IMR-90 (cell line): ENCODE results near the gene SLC22A5. TPM values are rescaled to one million over a fixed set of nuclear protein-coding genes. Genes with fewer than 3 reads are reported as not detected.

Experiments used
- ATAC-seq: fragments of 200-7000 bp; cut with Tn5 transposase; 2 replicates; pipeline ENCODE4 v1.9.1; 2020; ENCODE audit warnings: low read depth, mild to moderate bottlenecking, moderate library complexity
- BruUV-seq: library from RNA; stranded (reverse); fragments of 400-500 nt; replicated peaks from 2 replicates; lab custom pipeline; 2021; lab: Mats Ljungman, UMichigan
- CTCF ChIA-PET: fragments of 300-600 bp; formaldehyde crosslinking; extraction: SDS; loops from one replicate; lab custom pipeline; 2021; ENCODE audit warnings: antibody characterized with exemption; lab: Yijun Ruan, JAX
- POLR2A ChIA-PET: fragments of 300-600 bp; sonication (Branson Sonifier 250); formaldehyde crosslinking; loops from one replicate; lab custom pipeline; 2022; ENCODE audit warnings: antibody characterized with exemption; ENCODE audit not compliant: unreplicated experiment; lab: Charles Lee
- DNase-seq: peaks from one replicate; pipeline ENCODE4 v3.0.0; 2013
- H2AFZ ChIP-seq: replicated peaks from 2 replicates; pipeline ENCODE3; 2013; ENCODE audit warnings: low read length, mild to moderate bottlenecking; ENCODE audit not compliant: poor library complexity
- H2AK5ac ChIP-seq: 2 replicates; pipeline ENCODE4 v1.6.1; 2013; ENCODE audit warnings: low read depth, low read length, inconsistent platforms
- H2AK9ac ChIP-seq: replicated peaks from 2 replicates; pipeline ENCODE3; 2013; ENCODE audit warnings: mild to moderate bottlenecking, low read depth, low read length, moderate library complexity; ENCODE audit not compliant: poor library complexity
- H2BK120ac ChIP-seq: 2 replicates; pipeline ENCODE4 v1.6.1; 2013; ENCODE audit warnings: low read depth, low read length, inconsistent platforms
- H2BK15ac ChIP-seq: 3 replicates; pipeline ENCODE4 v1.6.1; 2013; ENCODE audit warnings: low read depth, low read length, inconsistent platforms
- H2BK20ac ChIP-seq: 2 replicates; pipeline ENCODE4 v1.6.1; 2013; ENCODE audit warnings: low read depth, mild to moderate bottlenecking, inconsistent platforms, low read length, moderate library complexity
- H2BK5ac ChIP-seq: 2 replicates; pipeline ENCODE4 v1.6.1; 2013; ENCODE audit warnings: mild to moderate bottlenecking, low read depth, low read length, inconsistent platforms; ENCODE audit not compliant: poor library complexity, severe bottlenecking
- H3K14ac ChIP-seq: replicated peaks from 2 replicates; pipeline ENCODE4 v1.6.1; 2013; ENCODE audit warnings: low read depth, low read length, inconsistent platforms
- H3K18ac ChIP-seq: 2 replicates; pipeline ENCODE4 v1.6.1; 2013; ENCODE audit warnings: low read depth, low read length, control low read depth
- H3K23ac ChIP-seq: 2 replicates; pipeline ENCODE4 v1.6.1; 2013; ENCODE audit warnings: low read depth, low read length, inconsistent platforms
- H3K27ac ChIP-seq: 2 replicates; pipeline ENCODE4 v1.5.1; 2013; ENCODE audit warnings: mild to moderate bottlenecking, control low read depth, low read length; ENCODE audit not compliant: insufficient read depth
- H3K27me3 ChIP-seq: 2 replicates; pipeline ENCODE4 v1.6.1; 2013; ENCODE audit warnings: low read length; ENCODE audit not compliant: control insufficient read depth, insufficient read depth
- H3K36me3 ChIP-seq: 2 replicates; pipeline ENCODE4 v1.6.1; 2013; ENCODE audit warnings: low read length, mixed read lengths; ENCODE audit not compliant: control insufficient read depth, insufficient read depth
- H3K4ac ChIP-seq: 2 replicates; pipeline ENCODE4 v1.6.1; 2013; ENCODE audit warnings: low read depth, low read length, inconsistent platforms
- H3K4me1 ChIP-seq: 2 replicates; pipeline ENCODE4 v1.6.1; 2013; ENCODE audit warnings: low read length, mixed read lengths; ENCODE audit not compliant: control insufficient read depth, insufficient read depth
- H3K4me2 ChIP-seq: 2 replicates; pipeline ENCODE4 v1.6.1; 2013; ENCODE audit warnings: low read depth, mild to moderate bottlenecking, control low read depth, low read length, moderate library complexity
- H3K4me3 ChIP-seq: 2 replicates; pipeline ENCODE4 v1.5.1; 2013; ENCODE audit warnings: low read depth, mild to moderate bottlenecking, control low read depth, low read length, moderate library complexity; ENCODE audit not compliant: insufficient read depth
- H3K56ac ChIP-seq: 2 replicates; pipeline ENCODE4 v1.6.1; 2013; ENCODE audit warnings: low read length, inconsistent platforms; ENCODE audit not compliant: insufficient read depth; ENCODE audit errors: extremely low read depth
- H3K79me1 ChIP-seq, 2 experiments: 2 replicates each; pipeline ENCODE4 v1.6.1; 2013; ENCODE audit warnings: low read length in 2 of 2, inconsistent platforms in 1 of 2, low read depth in 1 of 2
- H3K9ac ChIP-seq: 2 replicates; pipeline ENCODE4 v1.6.1; 2013; ENCODE audit warnings: low read depth, low read length, control low read depth
- H3K9me1 ChIP-seq: 2 replicates; pipeline ENCODE4 v1.6.1; 2013; ENCODE audit warnings: low read length, inconsistent platforms; ENCODE audit not compliant: insufficient read depth
- H3K9me3 ChIP-seq: 2 replicates; pipeline ENCODE4 v1.6.1; 2013; ENCODE audit warnings: low read length; ENCODE audit not compliant: control insufficient read depth, insufficient read depth
- H4K20me1 ChIP-seq: 2 replicates; pipeline ENCODE4 v1.6.1; 2013; ENCODE audit warnings: low read length, inconsistent platforms; ENCODE audit not compliant: insufficient read depth
- H4K5ac ChIP-seq: 2 replicates; pipeline ENCODE4 v1.6.1; 2013; ENCODE audit warnings: mild to moderate bottlenecking, low read depth, low read length, control low read depth
- H4K8ac ChIP-seq, 2 experiments: 2 replicates each; pipeline ENCODE4 v1.6.1; 2013; ENCODE audit warnings: low read depth in 2 of 2, low read length in 2 of 2, control low read depth in 1 of 2, inconsistent platforms in 1 of 2
- H4K91ac ChIP-seq: 2 replicates; pipeline ENCODE4 v1.6.1; 2013; ENCODE audit warnings: low read depth, low read length, inconsistent platforms; ENCODE audit not compliant: insufficient read depth
- BHLHE40 ChIP-seq: fragments of 150-350 bp; IDR thresholded peaks from 2 replicates; pipeline ENCODE4 v1.6.1; 2016; ENCODE audit warnings: mild to moderate bottlenecking, low read depth, low read length
- CHD1 ChIP-seq: IDR thresholded peaks from 2 replicates; pipeline ENCODE4 v1.6.1; 2012; ENCODE audit warnings: low read depth, low read length, improper control_type of control experiment
- ELK1 ChIP-seq: fragments of 150-350 bp; IDR thresholded peaks from 2 replicates; pipeline ENCODE4 v1.6.1; 2016; ENCODE audit warnings: low read depth, mild to moderate bottlenecking, low read length, moderate library complexity, borderline replicate concordance
- FOS ChIP-seq: fragments of 150-350 bp; IDR thresholded peaks from 2 replicates; pipeline ENCODE4 v1.6.1; 2016; ENCODE audit warnings: low read depth, low read length
- MAFK ChIP-seq: IDR thresholded peaks from 2 replicates; pipeline ENCODE4 v1.6.1; 2012; ENCODE audit warnings: low read depth, low read length, improper control_type of control experiment
- MAZ ChIP-seq: IDR thresholded peaks from 2 replicates; pipeline ENCODE4 v1.6.1; 2012; ENCODE audit warnings: low read depth, mild to moderate bottlenecking, low read length, improper control_type of control experiment, moderate library complexity, borderline replicate concordance
- MXI1 ChIP-seq: IDR thresholded peaks from 2 replicates; pipeline ENCODE4 v1.6.1; 2012; ENCODE audit warnings: low read depth, mild to moderate bottlenecking, low read length, moderate library complexity, borderline replicate concordance
- NFE2L2 ChIP-seq: fragments of 150-350 bp; IDR thresholded peaks from 2 replicates; pipeline ENCODE4 v1.6.1; 2016; ENCODE audit warnings: low read depth, mild to moderate bottlenecking, low read length
- RCOR1 ChIP-seq: IDR thresholded peaks from 2 replicates; pipeline ENCODE4 v1.6.1; 2012; ENCODE audit warnings: mild to moderate bottlenecking, low read length, improper control_type of control experiment; ENCODE audit not compliant: insufficient replicate concordance
- RFX5 ChIP-seq: IDR thresholded peaks from 2 replicates; pipeline ENCODE4 v1.8.0; 2012; ENCODE audit warnings: low read depth, mild to moderate bottlenecking, low read length, moderate library complexity
- WGBS, 2 experiments: methylation state at CpG; one replicate each; pipeline versions ENCODE4 v1.1.5 to v1.1.7; 2013; ENCODE audit warnings: missing lambda C conversion rate in 2 of 2; ENCODE audit not compliant: insufficient read length in 1 of 2; ENCODE audit errors: extremely low coverage in 2 of 2; 5-methylcytosine and 5-hydroxymethylcytosine counted together
- dilution Hi-C: fragments of 300-500 bp; cut with HindIII; formaldehyde crosslinking; loops from one replicate; pipeline ENCODE4 v1.14.3; 2018; ENCODE audit warnings: low sequenced_read_pairs; ENCODE audit not compliant: unreplicated experiment
- in situ Hi-C: fragments of 300-500 bp; cut with MboI; formaldehyde crosslinking; loops from 3 replicates; pipeline ENCODE4 v1.14.3; 2019; ENCODE audit warnings: low sequenced_read_pairs, inconsistent platforms, mixed read lengths
- intact Hi-C: fragments of 100-400 bp; cut with micrococcal nuclease; formaldehyde crosslinking; loops from 2 replicates; pipeline ENCODE4 v1.10.0; 2022
- polyA plus RNA-seq, 3 experiments: library from polyadenylated mRNA; depleted of rRNA; stranded (reverse); fragments of >200 nt; gene quantifications; 2 replicates each; pipeline ENCODE4 v1.2.3, GENCODE V29; 2012; ENCODE audit warnings: low replicate concordance in 1 of 3
- total RNA-seq: library from RNA; depleted of rRNA; stranded (reverse); fragments of >200 nt; gene quantifications from 2 replicates; pipeline ENCODE4 v1.2.3, GENCODE V29; 2012
- TF ChIP-seq, protein P1 (sequence below): fragments of 150-350 bp; IDR thresholded peaks from 2 replicates; pipeline ENCODE4 v1.6.1; 2017; ENCODE audit warnings: mild to moderate bottlenecking, antibody characterized with exemption, low read length, low read depth
- TF ChIP-seq, protein P2 (sequence below): conservative IDR thresholded peaks from 2 replicates; pipeline ENCODE4 v1.5.1; 2012; ENCODE audit warnings: mild to moderate bottlenecking, low read depth, low read length, improper control_type of control experiment

The SLC22A5 gene
- total and polyA plus RNA-seq, 2 of the 4 experiments (the other 2 are of a cell fraction) = 6.1 to 7.1 TPM

GRCh38 chr5:132436936-132437335, 67.4 kb downstream of the SLC22A5 start:
- DNase-seq = no peak
- peaks cover 28% of the 10 kb centered on the region for H3K4me1 ChIP-seq
- peak overlapping the region; percentile 62 for H2AK5ac ChIP-seq
- H4K5ac ChIP-seq = peak overlapping the region; percentile 83
- H4K91ac ChIP-seq = peak overlapping the region; percentile 78
- peak overlapping the region; percentile 43; the same call in 1 of the 2 replicates for H3K4me2 ChIP-seq
- in situ Hi-C loops = no loop called here
- H3K56ac ChIP-seq = 0 out of 2 replicates have a peak overlapping the region, but pooled peaks have one; percentile 36
- peak overlapping the region in 1 of 2 experiments; percentile 49; a peak in 2 of 4 replicates for H4K8ac ChIP-seq
- H3K4ac ChIP-seq = peak overlapping the region; percentile 87
- no peak overlapping the region for H2AFZ ChIP-seq
- dilution Hi-C loops = no loop called here
- H3K27me3 ChIP-seq = no peaks in the 10 kb centered on the region
- H3K18ac ChIP-seq = peak overlapping the region; percentile 77
- WGBS, 2 experiments = no CpG with 5 or more reads among the region's 3 CpGs
- ChIA-PET POLR2A (interaction anchor here (1.0 kb wide), 1 partner anchor 10 kb away, joined by 3 read pairs; no protein-coding TSS in a partner anchor), CTCF (interaction anchor here (0.9 to 1.0 kb wide), 2 partner anchors 10 kb away, joined by 3 to 4 read pairs; no protein-coding TSS in a partner anchor)
- no peaks in the 10 kb centered on the region; the same call in 1 of the 2 replicates for H4K20me1 ChIP-seq
- H2BK120ac ChIP-seq = peak overlapping the region; percentile 84
- H2BK15ac ChIP-seq = peak overlapping the region; percentile 59; the same call in 2 of the 3 replicates
- no TSS peak for BruUV-seq
- no peak overlapping the region for H3K9ac ChIP-seq
- peak overlapping the region; percentile 66 for H3K14ac ChIP-seq
- ATAC-seq = no peak
- H2BK5ac ChIP-seq = peak overlapping the region; percentile 57
- peaks cover 9 to 42% of the 10 kb centered on the region in 2 experiments for H3K79me1 ChIP-seq
- TF ChIP-seq NFE2L2 (no peak), BHLHE40 (no peak), FOS (no peak), CHD1 (no peak), MXI1 (no peak), RFX5 (no peak), MAFK (no peak), ELK1 (no peak), RCOR1 (no peak), MAZ (no peak)
- TF ChIP-seq, protein P1, sequence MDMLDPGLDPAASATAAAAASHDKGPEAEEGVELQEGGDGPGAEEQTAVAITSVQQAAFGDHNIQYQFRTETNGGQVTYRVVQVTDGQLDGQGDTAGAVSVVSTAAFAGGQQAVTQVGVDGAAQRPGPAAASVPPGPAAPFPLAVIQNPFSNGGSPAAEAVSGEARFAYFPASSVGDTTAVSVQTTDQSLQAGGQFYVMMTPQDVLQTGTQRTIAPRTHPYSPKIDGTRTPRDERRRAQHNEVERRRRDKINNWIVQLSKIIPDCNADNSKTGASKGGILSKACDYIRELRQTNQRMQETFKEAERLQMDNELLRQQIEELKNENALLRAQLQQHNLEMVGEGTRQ = no peak
- TF ChIP-seq, protein P2, sequence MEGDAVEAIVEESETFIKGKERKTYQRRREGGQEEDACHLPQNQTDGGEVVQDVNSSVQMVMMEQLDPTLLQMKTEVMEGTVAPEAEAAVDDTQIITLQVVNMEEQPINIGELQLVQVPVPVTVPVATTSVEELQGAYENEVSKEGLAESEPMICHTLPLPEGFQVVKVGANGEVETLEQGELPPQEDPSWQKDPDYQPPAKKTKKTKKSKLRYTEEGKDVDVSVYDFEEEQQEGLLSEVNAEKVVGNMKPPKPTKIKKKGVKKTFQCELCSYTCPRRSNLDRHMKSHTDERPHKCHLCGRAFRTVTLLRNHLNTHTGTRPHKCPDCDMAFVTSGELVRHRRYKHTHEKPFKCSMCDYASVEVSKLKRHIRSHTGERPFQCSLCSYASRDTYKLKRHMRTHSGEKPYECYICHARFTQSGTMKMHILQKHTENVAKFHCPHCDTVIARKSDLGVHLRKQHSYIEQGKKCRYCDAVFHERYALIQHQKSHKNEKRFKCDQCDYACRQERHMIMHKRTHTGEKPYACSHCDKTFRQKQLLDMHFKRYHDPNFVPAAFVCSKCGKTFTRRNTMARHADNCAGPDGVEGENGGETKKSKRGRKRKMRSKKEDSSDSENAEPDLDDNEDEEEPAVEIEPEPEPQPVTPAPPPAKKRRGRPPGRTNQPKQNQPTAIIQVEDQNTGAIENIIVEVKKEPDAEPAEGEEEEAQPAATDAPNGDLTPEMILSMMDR = no peak
- H3K4me3 ChIP-seq = no peak overlapping the region
- peaks cover 26% of the 10 kb centered on the region for H3K9me1 ChIP-seq
- H3K27ac ChIP-seq = peak overlapping the region; percentile 52
- intact Hi-C loops = no loop called here
- peak overlapping the region; percentile 90 for H2BK20ac ChIP-seq
- H3K23ac ChIP-seq = peak overlapping the region; percentile 64
- no peaks in the 10 kb centered on the region for H3K36me3 ChIP-seq
- no peaks in the 10 kb centered on the region for H3K9me3 ChIP-seq
- H2AK9ac ChIP-seq = no peak overlapping the region
